Memory B cell (primary cell): ENCODE data around the gene ATP5F1A.
"Not testable (repeated sequence)": the region's sequence is repeated elsewhere in the genome, so short reads cannot be mapped to it uniquely, and the experiment has no call there.

ENCODE experiments used
- ATAC-seq: fragments of 150-1000 bp; cut with Tn5 transposase; 2 replicates; pipeline ENCODE4 v1.10.0; 2021; ENCODE audit warnings: low read depth, mild to moderate bottlenecking, moderate library complexity
- DNase-seq, 2 donors: peaks; one replicate each; pipeline ENCODE4 v3.0.0; 2022; ENCODE audit warnings: low spot score in 2 of 2
- H3K27ac Mint-ChIP-seq: one replicate; pipeline ENCODE4 v1.8.0; 2022; ENCODE audit warnings: mild to moderate bottlenecking, moderate library complexity, mixed read lengths
- H3K27me3 Mint-ChIP-seq: one replicate; pipeline ENCODE4 v1.8.0; 2022; ENCODE audit warnings: mixed read lengths
- H3K36me3 Mint-ChIP-seq: one replicate; pipeline ENCODE4 v1.8.0; 2022; ENCODE audit warnings: mild to moderate bottlenecking, mixed read lengths
- H3K4me1 Mint-ChIP-seq: one replicate; pipeline ENCODE4 v1.8.0; 2022; ENCODE audit warnings: mixed read lengths
- H3K4me3 Mint-ChIP-seq: one replicate; pipeline ENCODE4 v1.8.0; 2022; ENCODE audit warnings: mild to moderate bottlenecking, moderate library complexity, mixed read lengths
- H3K9me3 Mint-ChIP-seq: one replicate; pipeline ENCODE4 v1.8.0; 2022; ENCODE audit warnings: mixed read lengths

The ATP5F1A gene

DNA sequence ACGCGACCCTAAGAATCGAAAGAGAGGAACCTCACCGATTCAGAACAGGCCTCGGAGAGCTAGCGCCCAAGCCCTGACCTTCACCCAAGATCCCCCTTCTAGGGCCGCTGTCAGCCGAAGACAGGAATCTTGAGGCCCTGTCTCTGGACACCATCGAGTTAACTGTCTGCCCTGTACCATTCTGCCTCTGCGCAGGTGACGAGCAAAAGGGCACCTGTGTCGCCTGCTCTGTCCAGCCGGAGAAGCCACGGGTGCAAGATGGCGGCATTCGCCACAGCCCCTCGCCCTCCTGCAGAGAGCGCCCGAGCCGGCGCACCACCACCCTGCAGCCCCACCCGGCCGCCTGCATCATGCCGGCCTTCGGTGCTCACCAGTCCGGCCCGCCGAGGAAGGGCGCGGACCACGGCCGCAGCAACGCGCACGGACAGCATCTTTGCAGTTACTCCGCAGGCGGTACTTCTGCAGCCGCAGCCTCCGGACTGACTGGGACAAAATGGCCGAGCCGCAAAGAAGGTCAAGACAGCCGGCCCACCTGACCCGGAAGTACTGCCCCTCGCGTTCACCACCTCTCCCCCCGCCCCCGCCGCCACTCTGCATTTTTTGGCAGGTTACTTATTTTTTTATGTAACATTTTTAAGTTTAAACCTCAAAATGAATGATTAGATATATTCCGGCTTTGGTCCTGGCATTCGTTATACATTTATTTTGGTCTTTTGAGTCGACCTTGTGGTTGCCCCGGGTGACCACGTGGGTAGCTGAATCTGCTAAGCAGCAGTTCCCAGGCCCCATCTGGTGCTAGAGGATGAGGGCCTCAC is at the start of gene ATP5F1A:
ATP5F1A (minus strand) TSS at position 496 of the 815 bp plus-strand sequence; CDS start at position 431, 65 bp downstream.
- DNase-seq (peak; percentile 77), ATAC-seq (peak; percentile 86)
- Mint-ChIP-seq H3K9me3 (no peaks in the 10 kb centered on the region), H3K27ac (peak within 1 kb of the TSS; percentile 96), H3K36me3 (peaks cover 3% of the 10 kb centered on the region), H3K4me3 (peak within 1 kb of the TSS; percentile 94), H3K4me1 (peaks cover 5% of the 10 kb centered on the region), H3K27me3 (no peaks in the 10 kb centered on the region)

GRCh38 chr18:46141199-46141598 is 43.1 kb upstream of the ATP5F1A start:
- DNase-seq (no peak), ATAC-seq (no peak)
- H3K9me3 Mint-ChIP-seq, result no peaks in the 10 kb centered on the region
- H3K27ac Mint-ChIP-seq, result no peak overlapping the region
- no peak overlapping the region for H3K4me3 Mint-ChIP-seq
- H3K27me3 Mint-ChIP-seq, result no peaks in the 10 kb centered on the region
- peaks cover 2% of the 10 kb centered on the region for H3K36me3 Mint-ChIP-seq
- no peaks in the 10 kb centered on the region for H3K4me1 Mint-ChIP-seq

DNA sequence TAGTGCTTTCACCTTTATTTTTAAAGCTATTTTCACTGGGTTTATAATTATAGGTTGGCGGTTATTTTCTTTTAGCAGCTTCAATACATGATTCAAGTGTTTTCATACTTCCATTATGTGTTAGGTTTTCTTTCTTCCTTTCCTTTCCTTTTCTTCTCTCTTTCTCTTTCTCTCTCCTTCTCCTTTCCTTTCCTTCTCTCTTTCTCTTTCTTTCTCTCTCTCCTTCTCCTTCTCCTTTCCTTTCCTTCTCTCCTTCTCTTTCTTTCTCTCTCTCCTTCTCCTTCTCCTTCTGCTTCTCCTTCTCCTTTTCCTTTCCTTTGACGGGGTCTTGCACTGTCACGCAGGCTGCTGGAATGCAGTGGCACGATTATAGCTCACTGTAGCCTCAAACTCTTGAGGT is 42.1 kb upstream of the ATP5F1A start:
- Mint-ChIP-seq H3K36me3 (peaks cover 2% of the 10 kb centered on the region), H3K27me3 (no peaks in the 10 kb centered on the region), H3K4me3 (no peak overlapping the region), H3K4me1 (no peaks in the 10 kb centered on the region), H3K9me3 (no peaks in the 10 kb centered on the region), H3K27ac (no peak overlapping the region)
- DNase-seq (no peak), ATAC-seq (no peak)

DNA sequence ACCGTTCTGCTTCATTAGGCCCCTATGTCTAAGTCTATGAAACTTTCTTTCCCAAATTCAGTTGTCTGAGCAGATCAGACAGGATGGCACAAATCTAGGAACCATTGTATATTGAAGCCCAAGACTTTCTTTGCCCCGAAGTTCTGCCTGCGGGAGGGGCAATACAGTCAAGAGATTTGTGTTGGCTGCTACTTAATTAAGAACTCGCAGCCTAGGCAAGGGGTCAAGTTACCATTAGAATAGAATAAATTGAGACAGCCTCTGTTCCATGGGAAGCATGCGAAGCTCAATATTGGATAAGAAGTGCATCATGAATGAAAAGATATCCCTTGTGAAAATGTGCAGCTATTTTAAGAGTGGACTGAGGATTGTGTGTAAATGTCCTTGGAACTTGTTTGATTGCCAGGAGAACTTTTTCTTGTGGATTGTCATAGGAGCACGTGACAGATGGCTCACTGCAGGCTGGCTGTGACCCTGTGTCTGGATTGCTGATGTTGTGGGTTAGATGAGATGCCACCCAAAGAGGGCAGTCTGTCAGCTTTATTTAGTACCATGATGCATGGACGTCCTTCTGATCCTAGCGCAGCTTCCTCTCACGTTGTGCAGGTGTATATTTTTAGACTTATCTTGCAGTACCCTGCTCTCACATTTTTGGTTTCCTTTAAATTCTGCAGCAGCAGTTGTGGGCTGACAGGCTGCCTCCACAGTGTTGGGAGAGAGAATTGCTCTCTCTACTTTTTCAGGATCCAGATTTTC is 37.0 kb upstream of the ATP5F1A start:
- Mint-ChIP-seq H3K36me3 (peaks cover 8% of the 10 kb centered on the region), H3K4me3 (no peak overlapping the region), H3K27ac (peak overlapping the region; percentile 76)

GRCh38 chr18:46133534-46133933 is 35.4 kb upstream of the ATP5F1A start:
- DNase-seq, result no peak
- H3K27me3 Mint-ChIP-seq, result no peaks in the 10 kb centered on the region
- H3K4me1 Mint-ChIP-seq, result no peaks in the 10 kb centered on the region
- H3K36me3 Mint-ChIP-seq, result peaks cover 15% of the 10 kb centered on the region
- H3K4me3 Mint-ChIP-seq, result no peak overlapping the region
- no peaks in the 10 kb centered on the region for H3K9me3 Mint-ChIP-seq
- no peak overlapping the region for H3K27ac Mint-ChIP-seq
- ATAC-seq, result no peak

More for the DNA sequence above, 37.0 kb upstream of the ATP5F1A start:
- Mint-ChIP-seq H3K27me3 (no peaks in the 10 kb centered on the region), H3K4me1 (no peaks in the 10 kb centered on the region), H3K9me3 (no peaks in the 10 kb centered on the region)
- DNase-seq (no peak), ATAC-seq (no peak)

- not testable (repeated sequence) for H3K4me3 Mint-ChIP-seq, ATAC-seq
Observed at GRCh38 chr18:46130549-46130948, 32.5 kb upstream of the ATP5F1A start.

GRCh38 chr18:46130061-46130460 is 32.0 kb upstream of the ATP5F1A start:
- no peaks in the 10 kb centered on the region for H3K9me3 Mint-ChIP-seq
- H3K4me3 Mint-ChIP-seq, result no peak overlapping the region
- peaks cover 25% of the 10 kb centered on the region for H3K36me3 Mint-ChIP-seq
- ATAC-seq (no peak), DNase-seq (no peak)
- H3K4me1 Mint-ChIP-seq, result no peaks in the 10 kb centered on the region
- no peaks in the 10 kb centered on the region for H3K27me3 Mint-ChIP-seq
- no peak overlapping the region for H3K27ac Mint-ChIP-seq

More at GRCh38 chr18:46130549-46130948, 32.5 kb upstream of the ATP5F1A start:
- DNase-seq, H3K4me1 Mint-ChIP-seq, H3K9me3 Mint-ChIP-seq, H3K27me3 Mint-ChIP-seq, H3K27ac Mint-ChIP-seq: not testable (repeated sequence)
- peaks cover 25% of the 10 kb centered on the region for H3K36me3 Mint-ChIP-seq

DNA sequence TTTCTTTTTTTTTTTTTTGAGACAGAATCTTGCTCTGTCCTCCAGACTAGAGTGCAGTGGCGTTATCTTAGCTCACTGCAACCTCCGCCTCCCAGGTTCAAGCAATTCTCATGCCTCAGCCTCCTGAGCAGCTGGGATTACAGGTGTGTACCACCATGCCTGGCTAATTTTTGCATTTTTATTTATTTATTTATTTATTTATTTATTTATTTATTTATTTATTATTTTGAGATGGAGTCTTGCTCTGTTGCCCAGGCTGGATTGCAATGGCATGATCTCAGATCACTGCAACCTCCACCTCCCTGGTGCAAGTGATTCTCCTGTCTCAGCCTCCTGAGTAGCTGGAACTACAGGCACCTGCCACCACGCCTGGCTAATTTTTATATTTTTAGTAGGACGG is 28.5 kb upstream of the ATP5F1A start:
- not testable (repeated sequence) for H3K4me3 Mint-ChIP-seq, DNase-seq, ATAC-seq, H3K27me3 Mint-ChIP-seq, H3K9me3 Mint-ChIP-seq, H3K27ac Mint-ChIP-seq, H3K4me1 Mint-ChIP-seq
- peaks cover 26% of the 10 kb centered on the region for H3K36me3 Mint-ChIP-seq

DNA sequence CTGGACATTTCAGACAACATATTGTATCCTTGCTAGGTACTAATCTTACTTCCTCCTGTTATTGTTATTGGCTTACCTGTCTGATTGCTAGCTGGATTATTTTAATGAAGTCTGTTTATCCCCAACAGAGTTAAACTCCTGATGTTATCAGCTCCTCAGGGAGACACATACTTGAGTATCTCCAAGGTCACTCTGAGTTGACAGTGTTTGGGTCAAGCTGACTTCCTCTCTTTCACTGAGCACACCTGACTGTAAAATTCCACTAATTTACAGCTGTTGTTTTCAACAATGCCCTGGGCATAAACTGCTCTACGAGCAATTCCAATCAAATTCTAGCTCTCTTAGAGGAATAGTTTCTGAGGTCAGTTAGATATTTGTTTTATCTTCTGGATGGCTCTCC is 15.7 kb upstream of the ATP5F1A start:
- H3K36me3 Mint-ChIP-seq, result peaks cover 27% of the 10 kb centered on the region
- DNase-seq (no peak), ATAC-seq (no peak)
- H3K4me1 Mint-ChIP-seq, result peaks cover 2% of the 10 kb centered on the region
- no peaks in the 10 kb centered on the region for H3K9me3 Mint-ChIP-seq
- no peak overlapping the region for H3K4me3 Mint-ChIP-seq
- no peaks in the 10 kb centered on the region for H3K27me3 Mint-ChIP-seq
- H3K27ac Mint-ChIP-seq, result no peak overlapping the region

DNA sequence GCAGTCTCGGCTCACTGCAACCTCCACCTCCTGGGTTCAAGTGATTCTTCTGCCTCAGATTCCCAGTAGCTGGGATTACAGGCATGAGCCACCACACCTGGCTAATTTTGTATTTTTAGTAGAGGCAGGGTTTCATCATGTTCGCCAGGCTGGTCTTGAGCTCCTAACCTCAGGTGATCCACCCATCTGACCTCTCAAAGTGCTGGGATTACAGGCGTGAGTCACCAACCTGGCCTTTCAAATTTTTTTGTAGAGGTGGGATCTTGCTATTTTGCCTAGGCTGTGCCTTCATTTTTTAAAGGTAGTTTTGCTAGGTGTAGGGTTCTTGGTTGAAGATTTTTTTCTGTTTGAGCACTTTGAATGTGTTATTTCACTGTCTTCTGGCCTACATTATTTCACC is 12.3 kb upstream of the ATP5F1A start:
- DNase-seq, result no peak
- Mint-ChIP-seq H3K36me3 (peaks cover 17% of the 10 kb centered on the region), H3K27me3 (no peaks in the 10 kb centered on the region), H3K4me1 (peaks cover 2% of the 10 kb centered on the region), H3K9me3 (no peaks in the 10 kb centered on the region), H3K27ac (no peak overlapping the region), H3K4me3 (no peak overlapping the region)
- no peak for ATAC-seq

DNA sequence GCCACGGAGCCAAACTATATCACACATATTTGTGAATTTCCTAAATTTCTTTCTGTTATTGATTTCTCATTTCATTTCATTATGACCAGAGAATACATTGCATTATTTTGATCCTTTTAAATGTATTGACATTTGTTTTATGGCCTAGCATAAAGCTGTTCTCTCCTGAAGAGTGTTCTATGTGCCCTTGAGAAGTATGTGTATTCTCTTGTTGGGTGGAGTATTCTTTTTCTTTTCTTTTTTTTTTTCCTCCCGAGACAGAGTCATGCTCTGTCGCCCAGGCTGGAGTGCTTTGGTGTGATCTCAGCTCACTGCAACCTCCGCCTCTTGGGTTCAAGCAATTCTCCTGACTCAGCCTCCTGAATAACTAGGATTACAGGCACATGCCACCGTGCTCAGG is 11.3 kb upstream of the ATP5F1A start:
- Mint-ChIP-seq H3K27me3 (no peaks in the 10 kb centered on the region), H3K4me1 (peaks cover 7% of the 10 kb centered on the region), H3K36me3 (peaks cover 17% of the 10 kb centered on the region), H3K27ac (no peak overlapping the region), H3K4me3 (no peak overlapping the region), H3K9me3 (no peaks in the 10 kb centered on the region)
- ATAC-seq (no peak), DNase-seq (no peak)

GRCh38 chr18:46104128-46104911 is 6.2 kb upstream of the ATP5F1A start, which contains the start of gene HAUS1:
TSS of gene HAUS1 (plus strand) at chr18:46104385. CDS start at chr18:46104412, 27 bp downstream.
- no peaks in the 10 kb centered on the region for H3K27me3 Mint-ChIP-seq
- H3K4me1 Mint-ChIP-seq, result peaks cover 4% of the 10 kb centered on the region
- no peaks in the 10 kb centered on the region for H3K9me3 Mint-ChIP-seq
- peak within 1 kb of the TSS; percentile 85 for H3K27ac Mint-ChIP-seq
- DNase-seq, result peak; percentile 59 to 70
- H3K36me3 Mint-ChIP-seq, result peaks cover under 1% of the 10 kb centered on the region
- peak; percentile 98 for ATAC-seq
- peak within 1 kb of the TSS; percentile 99 for H3K4me3 Mint-ChIP-seq

- Mint-ChIP-seq H3K4me1 (peaks cover 2% of the 10 kb centered on the region), H3K4me3 (no peak overlapping the region), H3K27ac (no peak overlapping the region), H3K9me3 (no peaks in the 10 kb centered on the region), H3K27me3 (no peaks in the 10 kb centered on the region), H3K36me3 (no peaks in the 10 kb centered on the region)
- DNase-seq (no peak), ATAC-seq (no peak)
Observed at GRCh38 chr18:46099463-46099862, 1.4 kb upstream of the ATP5F1A start.

- H3K27ac Mint-ChIP-seq, result peak overlapping the region; percentile 96
- ATAC-seq (no peak), DNase-seq (peak in 1 of 2 donors; percentile 54)
- H3K4me1 Mint-ChIP-seq, result peaks cover 5% of the 10 kb centered on the region
- H3K9me3 Mint-ChIP-seq, result no peaks in the 10 kb centered on the region
- H3K4me3 Mint-ChIP-seq, result peak overlapping the region; percentile 94
- H3K36me3 Mint-ChIP-seq, result peaks cover 3% of the 10 kb centered on the region
- H3K27me3 Mint-ChIP-seq, result no peaks in the 10 kb centered on the region
Observed at GRCh38 chr18:46098616-46098933, 479 bp upstream of the ATP5F1A start.
